ENCODE measurements around the gene DCAF6. TPM values are rescaled to one million over a fixed set of nuclear protein-coding genes. Genes with fewer than 3 reads are reported as not detected.

DCAF6 gene
- total RNA-seq, 1 donor from 2014 or later, result 28.6 TPM

GRCh38 chr1:168114845-168115244 lies 178.4 kb downstream of the DCAF6 start:
- peaks cover 29% of the 10 kb centered on the region for H3K79me2 ChIP-seq (ENCODE audit: low read depth)
- H3K4me2 ChIP-seq, result no peak overlapping the region
- peaks cover 9% of the 10 kb centered on the region for H3K9me3 Mint-ChIP-seq
- peaks cover 12% of the 10 kb centered on the region for H4K20me1 ChIP-seq (ENCODE audit: low read depth)
- H3F3A ChIP-seq (ENCODE audit: low read depth), result peaks cover 20% of the 10 kb centered on the region
- H3K9me3 ChIP-seq (ENCODE audit: low read depth), result no peaks in the 10 kb centered on the region
- peaks cover 9% of the 10 kb centered on the region for H3K4me1 ChIP-seq
- no peak overlapping the region for H3K27ac Mint-ChIP-seq
- no peak overlapping the region for H3K27ac ChIP-seq
- no peak overlapping the region for H3K9ac ChIP-seq
- H3K27me3 ChIP-seq, result no peaks in the 10 kb centered on the region
- TF ChIP-seq EZH2phosphoT487 (IDR thresholded peaks at IDR 0.05) (no peak), CTCF (IDR thresholded peaks at IDR 0.05) (no peak), EZH2 (IDR thresholded peaks at IDR 0.05) (no peak)
- no peaks in the 10 kb centered on the region for H3K36me3 ChIP-seq
- H3K4me3 ChIP-seq, result no peak overlapping the region
- peaks cover 8% of the 10 kb centered on the region for H3K4me1 Mint-ChIP-seq
- H3K27me3 Mint-ChIP-seq (ENCODE audit: insufficient read depth, low read depth), result peaks cover 3% of the 10 kb centered on the region
- no peak for DNase-seq (ENCODE audit: low spot score)
- peaks cover 48% of the 10 kb centered on the region for H3K36me3 Mint-ChIP-seq
- no peak overlapping the region for H2AFZ ChIP-seq (replicated peaks)
- H3K4me3 Mint-ChIP-seq, result no peak overlapping the region

GRCh38 chr1:168116327-168116799 lies 179.9 kb downstream of the DCAF6 start:
- Histone ChIP-seq H3K4me1 (peaks cover 5% of the 10 kb centered on the region), H3K27me3 (no peaks in the 10 kb centered on the region), H3K9ac (no peak overlapping the region), H3K79me2 (ENCODE audit: low read depth) (peaks cover 31% of the 10 kb centered on the region), H4K20me1 (ENCODE audit: low read depth) (peaks cover 5% of the 10 kb centered on the region), H3K36me3 (no peaks in the 10 kb centered on the region), H3K4me2 (no peak overlapping the region), H3K27ac (no peak overlapping the region), H3K4me3 (no peak overlapping the region), H2AFZ (replicated peaks) (no peak overlapping the region), H3F3A (ENCODE audit: low read depth) (peaks cover 13% of the 10 kb centered on the region), H3K9me3 (ENCODE audit: low read depth) (no peaks in the 10 kb centered on the region)
- no peak for TF ChIP-seq EZH2phosphoT487 (IDR thresholded peaks at IDR 0.05)
- TF ChIP-seq CTCF (IDR thresholded peaks at IDR 0.05), result no peak
- no peak for TF ChIP-seq EZH2 (IDR thresholded peaks at IDR 0.05)
- peaks cover 23% of the 10 kb centered on the region for H3K9me3 Mint-ChIP-seq
- peaks cover 3% of the 10 kb centered on the region for H3K27me3 Mint-ChIP-seq (ENCODE audit: insufficient read depth, low read depth)
- H3K36me3 Mint-ChIP-seq, result peaks cover 59% of the 10 kb centered on the region
- H3K4me3 Mint-ChIP-seq, result no peak overlapping the region
- no peak for DNase-seq (ENCODE audit: low spot score)
- H3K4me1 Mint-ChIP-seq, result peaks cover 5% of the 10 kb centered on the region
- no peak overlapping the region for H3K27ac Mint-ChIP-seq

GRCh38 chr1:168119750-168120149 lies 183.3 kb downstream of the DCAF6 start:
- Mint-ChIP-seq H3K4me3 (no peak overlapping the region), H3K9me3 (peaks cover 29% of the 10 kb centered on the region), H3K4me1 (peaks cover 1% of the 10 kb centered on the region), H3K36me3 (peaks cover 63% of the 10 kb centered on the region), H3K27me3 (ENCODE audit: insufficient read depth, low read depth) (peaks cover 3% of the 10 kb centered on the region), H3K27ac (no peak overlapping the region)
- Histone ChIP-seq H3K9ac (no peak overlapping the region), H3K4me3 (no peak overlapping the region), H3K4me2 (no peak overlapping the region), H2AFZ (replicated peaks) (no peak overlapping the region), H3K79me2 (ENCODE audit: low read depth) (peaks cover 41% of the 10 kb centered on the region), H3K9me3 (ENCODE audit: low read depth) (no peaks in the 10 kb centered on the region), H3K27ac (no peak overlapping the region), H4K20me1 (ENCODE audit: low read depth) (peaks cover under 1% of the 10 kb centered on the region), H3F3A (ENCODE audit: low read depth) (no peaks in the 10 kb centered on the region), H3K36me3 (no peaks in the 10 kb centered on the region), H3K27me3 (no peaks in the 10 kb centered on the region), H3K4me1 (no peaks in the 10 kb centered on the region)
- no peak for TF ChIP-seq CTCF (IDR thresholded peaks at IDR 0.05)
- TF ChIP-seq EZH2phosphoT487 (IDR thresholded peaks at IDR 0.05), result no peak
- TF ChIP-seq EZH2 (IDR thresholded peaks at IDR 0.05), result no peak
- DNase-seq (ENCODE audit: low spot score), result no peak
